Astrocyte of the cerebellum (primary cell): Measurements from ENCODE around the gene ANKRD52.

ENCODE experiments used
- DNase-seq: peaks from one replicate; pipeline ENCODE4 v3.0.0-alpha.2; 2011; ENCODE audit warnings: low read depth
- H3K4me3 ChIP-seq: 2 replicates; pipeline ENCODE4 v1.5.1; 2011; ENCODE audit warnings: mild to moderate bottlenecking, low read depth, low read length, moderate library complexity
- in situ Hi-C: cut with HindIII; loops from 2 replicates; pipeline ENCODE4 v1.10.0; 2017; ENCODE audit warnings: low sequenced_read_pairs
- TF ChIP-seq, protein P1 (sequence below): IDR thresholded peaks from 2 replicates; pipeline ENCODE4 v1.5.1; 2012; ENCODE audit warnings: low read length, low read depth, moderate library complexity, mild to moderate bottlenecking; ENCODE audit errors: missing control alignments

ANKRD52 gene

DNA sequence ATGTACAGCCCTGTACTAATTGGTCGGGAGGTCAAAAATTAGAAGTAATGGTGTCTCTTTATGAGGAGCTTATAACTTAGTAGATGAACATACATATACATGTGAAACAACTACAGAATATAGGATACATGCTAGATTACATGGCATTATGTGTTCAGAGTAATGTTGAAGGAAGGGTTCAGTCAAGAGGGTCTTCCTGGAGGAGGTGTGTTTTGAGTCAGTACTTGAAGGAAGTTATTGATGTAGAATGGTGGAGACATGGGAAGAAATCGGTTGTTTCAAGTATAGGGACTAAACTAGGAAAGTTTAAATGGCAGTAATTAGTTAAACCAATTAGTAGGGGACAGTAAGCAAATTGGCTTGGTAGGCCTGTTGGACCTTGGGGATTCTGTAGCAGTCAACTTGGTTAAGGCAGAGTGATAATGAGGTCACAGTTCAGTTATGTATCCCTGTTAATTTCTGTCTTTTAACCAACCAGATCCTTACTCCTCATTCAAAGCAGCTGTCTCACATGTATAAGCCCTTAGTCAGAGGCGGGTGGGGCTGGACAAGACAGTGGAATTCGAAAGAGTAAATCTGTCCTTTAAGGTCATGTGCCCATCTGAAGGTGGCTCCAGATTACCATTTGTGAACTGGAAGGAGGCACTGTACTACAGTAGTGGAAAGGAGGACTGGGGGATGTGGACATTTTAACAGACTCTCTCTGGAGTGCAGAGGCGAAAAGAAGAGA, 3.5 kb upstream of the ANKRD52 start:
- H3K4me3 ChIP-seq = no peak overlapping the region
- DNase-seq = no peak
- in situ Hi-C loops = no loop called here
- TF ChIP-seq, protein P1, sequence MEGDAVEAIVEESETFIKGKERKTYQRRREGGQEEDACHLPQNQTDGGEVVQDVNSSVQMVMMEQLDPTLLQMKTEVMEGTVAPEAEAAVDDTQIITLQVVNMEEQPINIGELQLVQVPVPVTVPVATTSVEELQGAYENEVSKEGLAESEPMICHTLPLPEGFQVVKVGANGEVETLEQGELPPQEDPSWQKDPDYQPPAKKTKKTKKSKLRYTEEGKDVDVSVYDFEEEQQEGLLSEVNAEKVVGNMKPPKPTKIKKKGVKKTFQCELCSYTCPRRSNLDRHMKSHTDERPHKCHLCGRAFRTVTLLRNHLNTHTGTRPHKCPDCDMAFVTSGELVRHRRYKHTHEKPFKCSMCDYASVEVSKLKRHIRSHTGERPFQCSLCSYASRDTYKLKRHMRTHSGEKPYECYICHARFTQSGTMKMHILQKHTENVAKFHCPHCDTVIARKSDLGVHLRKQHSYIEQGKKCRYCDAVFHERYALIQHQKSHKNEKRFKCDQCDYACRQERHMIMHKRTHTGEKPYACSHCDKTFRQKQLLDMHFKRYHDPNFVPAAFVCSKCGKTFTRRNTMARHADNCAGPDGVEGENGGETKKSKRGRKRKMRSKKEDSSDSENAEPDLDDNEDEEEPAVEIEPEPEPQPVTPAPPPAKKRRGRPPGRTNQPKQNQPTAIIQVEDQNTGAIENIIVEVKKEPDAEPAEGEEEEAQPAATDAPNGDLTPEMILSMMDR = no peak

DNA sequence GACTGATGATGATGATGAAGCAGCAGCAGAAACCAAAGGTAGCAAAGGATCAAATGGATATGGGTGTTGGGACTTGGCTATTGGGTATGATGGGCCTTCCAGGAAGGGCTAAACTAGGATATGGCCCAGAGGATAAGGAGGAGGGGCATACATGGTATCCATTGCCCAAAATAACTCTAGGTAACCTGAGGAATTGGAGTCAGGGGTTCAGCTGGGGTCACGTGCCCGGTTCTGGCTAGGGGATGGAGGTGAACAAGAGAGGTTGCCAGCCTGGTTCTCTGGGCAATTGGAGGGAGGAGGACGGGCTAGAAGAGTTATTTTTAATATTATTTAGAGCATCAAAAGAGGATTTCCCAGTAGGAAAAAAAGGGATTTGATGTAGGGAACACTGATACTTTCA, 2.7 kb upstream of the ANKRD52 start:
- in situ Hi-C loops = no loop called here
- TF ChIP-seq, protein P1 = no peak
- DNase-seq = no peak
- H3K4me3 ChIP-seq = no peak overlapping the region

DNA sequence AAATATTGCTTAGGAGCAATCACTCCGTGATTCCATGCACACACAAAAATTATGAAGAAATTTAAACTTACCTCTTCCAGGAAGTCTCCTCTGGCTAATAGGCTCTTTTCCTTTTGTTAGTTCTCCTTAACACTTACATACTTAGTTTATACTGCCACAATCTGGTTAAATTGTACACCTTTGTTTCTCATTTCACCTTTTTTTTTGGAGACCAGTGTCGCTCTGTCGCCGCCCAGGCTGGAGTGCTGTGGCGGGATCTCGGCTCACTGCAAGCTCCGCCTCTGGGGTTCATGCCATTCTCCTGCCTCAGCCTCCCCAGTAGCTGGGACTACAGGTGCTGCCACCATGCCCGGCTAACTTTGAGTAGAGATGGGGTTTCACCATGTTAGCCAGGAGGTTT, 2.2 kb upstream of the ANKRD52 start:
- H3K4me3 ChIP-seq = no peak overlapping the region
- no peak for DNase-seq
- in situ Hi-C loops = no loop called here
- TF ChIP-seq, protein P1 = no peak

DNA sequence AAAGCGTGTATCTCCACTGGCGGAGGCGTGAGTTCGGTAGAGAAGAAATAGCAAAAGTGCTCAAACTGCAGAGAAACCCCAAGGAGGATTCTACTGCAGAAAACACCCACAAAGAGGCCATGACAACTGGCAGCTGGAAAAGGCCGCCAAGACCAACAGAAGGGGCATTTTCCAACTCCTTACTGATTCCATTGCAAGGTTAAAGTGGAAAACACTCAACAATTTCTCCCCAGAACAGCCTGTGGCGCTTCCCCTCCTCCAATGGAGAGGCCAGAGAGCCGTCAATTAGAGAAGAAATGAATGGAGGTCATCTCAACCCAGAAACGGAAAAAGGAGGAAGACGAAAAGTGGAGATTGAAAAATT, 618 bp upstream of the ANKRD52 start:
- DNase-seq = no peak
- H3K4me3 ChIP-seq = peak overlapping the region; percentile 87
- in situ Hi-C loops = no loop called here
- TF ChIP-seq, protein P1 = no peak

DNA sequence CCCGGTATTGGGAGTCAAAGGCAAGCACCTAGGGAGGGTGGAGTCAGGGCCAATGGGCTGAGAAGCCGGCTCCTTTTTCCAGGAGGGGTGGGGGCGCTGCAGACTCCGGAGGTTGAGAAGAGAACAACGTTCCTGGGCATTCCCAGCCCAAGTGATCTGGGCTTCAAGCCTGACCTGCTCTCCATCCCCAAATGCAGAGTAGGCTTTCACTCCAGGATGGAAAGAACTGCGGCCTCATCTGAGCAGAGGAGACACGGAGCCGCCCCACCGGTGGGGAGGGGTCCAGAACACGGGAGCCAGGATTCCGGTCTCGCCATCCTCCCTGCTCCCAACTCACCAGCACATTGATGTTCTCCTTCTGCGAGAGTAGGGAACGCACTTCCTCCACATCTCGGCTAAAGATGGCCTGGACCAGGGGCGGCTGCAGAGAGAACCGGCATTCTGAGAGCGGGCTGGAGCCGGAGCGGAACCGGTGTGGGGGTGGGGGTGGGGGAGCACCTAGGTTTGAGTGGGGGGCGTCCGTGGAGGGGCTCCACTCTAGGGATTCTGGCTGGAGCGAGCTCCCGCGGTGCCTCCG, 605 bp downstream of the ANKRD52 start:
- DNase-seq = no peak
- in situ Hi-C loops = no loop called here
- TF ChIP-seq, protein P1 = peak; percentile 1
- peak overlapping the region; percentile 87 for H3K4me3 ChIP-seq

DNA sequence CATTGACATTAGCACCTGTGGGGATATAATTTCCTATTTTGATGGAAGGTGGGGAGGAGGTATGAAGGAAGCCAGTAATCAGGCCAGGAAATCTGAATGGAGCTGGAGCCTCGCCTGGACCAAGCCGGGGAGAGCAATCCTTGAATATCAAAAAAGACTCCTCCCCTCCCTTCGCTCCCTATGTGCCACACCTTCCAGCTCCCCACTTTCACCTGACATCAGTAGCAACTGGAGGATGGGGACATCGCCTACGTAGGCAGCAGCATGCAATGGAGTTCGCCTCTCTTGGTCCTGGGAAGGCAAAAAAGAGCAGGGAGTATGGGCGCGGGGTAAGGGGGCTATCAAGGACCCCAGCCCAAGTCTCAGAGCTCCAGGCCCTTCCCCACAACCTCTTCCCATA, 1.1 kb downstream of the ANKRD52 start:
- peak overlapping the region; percentile 87 for H3K4me3 ChIP-seq
- TF ChIP-seq, protein P1 = no peak
- no peak for DNase-seq
- in situ Hi-C loops = no loop called here
